Endodermal cell (in vitro differentiated cells): Measurements from ENCODE around the gene ZNF511. TPM values are rescaled to one million over a fixed set of nuclear protein-coding genes. Genes with fewer than 3 reads are reported as not detected.

Source experiments
- DNase-seq: peaks from one replicate; pipeline ENCODE4 v3.0.0-alpha.2; 2017
- H3K27ac ChIP-seq: 2 replicates; pipeline ENCODE4 v1.5.1; 2013; ENCODE audit warnings: mild to moderate bottlenecking, low read depth, low read length, moderate library complexity
- H3K27me3 ChIP-seq: 2 replicates; pipeline ENCODE4 v1.6.1; 2013; ENCODE audit warnings: mild to moderate bottlenecking, low read length, moderate library complexity; ENCODE audit not compliant: insufficient read depth, control insufficient read depth, poor library complexity, severe bottlenecking
- H3K36me3 ChIP-seq: 2 replicates; pipeline ENCODE4 v1.7.0; 2013; ENCODE audit warnings: mild to moderate bottlenecking, low read length, moderate library complexity; ENCODE audit not compliant: control insufficient read depth, insufficient read depth
- H3K4me1 ChIP-seq: one replicate; pipeline ENCODE4 v1.7.0; 2013; ENCODE audit warnings: low read length; ENCODE audit not compliant: control insufficient read depth, insufficient read depth
- H3K4me3 ChIP-seq: 2 replicates; pipeline ENCODE4 v1.5.1; 2013; ENCODE audit warnings: mild to moderate bottlenecking, low read length, moderate library complexity
- H3K9ac ChIP-seq: 2 replicates; pipeline ENCODE4 v1.6.1; 2013; ENCODE audit warnings: mild to moderate bottlenecking, low read length, moderate library complexity; ENCODE audit not compliant: poor library complexity, severe bottlenecking; ENCODE audit errors: extremely low read depth
- H3K9me3 ChIP-seq: 2 replicates; pipeline ENCODE4 v1.6.1; 2013; ENCODE audit warnings: mild to moderate bottlenecking, low read length, moderate library complexity; ENCODE audit not compliant: control insufficient read depth
- H3K27ac Mint-ChIP-seq: 2 replicates; pipeline ENCODE4 v1.8.0; 2020; ENCODE audit warnings: mixed read lengths
- H3K27me3 Mint-ChIP-seq: 2 replicates; pipeline ENCODE4 v1.8.0; 2021; ENCODE audit warnings: mild to moderate bottlenecking, mixed read lengths; ENCODE audit not compliant: insufficient read depth
- H3K36me3 Mint-ChIP-seq: 2 replicates; pipeline ENCODE4 v1.8.0; 2020; ENCODE audit warnings: low read depth, mixed read lengths
- H3K4me1 Mint-ChIP-seq: 2 replicates; pipeline ENCODE4 v1.8.0; 2020; ENCODE audit warnings: mixed read lengths
- H3K4me3 Mint-ChIP-seq: 2 replicates; pipeline ENCODE4 v1.8.0; 2020; ENCODE audit warnings: mild to moderate bottlenecking, moderate library complexity, mixed read lengths
- H3K9me3 Mint-ChIP-seq: 2 replicates; pipeline ENCODE4 v1.8.0; 2020; ENCODE audit warnings: mild to moderate bottlenecking, mixed read lengths
- CTCF ChIP-seq: fragments of 200-600 bp; sonication (generic); conservative IDR thresholded peaks from 2 replicates; pipeline ENCODE4 v1.5.0; 2021; ENCODE audit warnings: antibody characterized with exemption, mild to moderate bottlenecking
- WGBS, 2 experiments: methylation state at CpG; one replicate each; pipeline versions ENCODE4 v1.1.5 to v1.1.7; 2013; ENCODE audit warnings: missing lambda C conversion rate in 2 of 2, mixed read lengths in 1 of 2; ENCODE audit not compliant: insufficient coverage in 1 of 2, insufficient read length in 1 of 2; 5-methylcytosine and 5-hydroxymethylcytosine counted together
- total RNA-seq, 2 donors: library from RNA; stranded (reverse); fragmentation: NEBNext Ultra II Directional in 1 of 2; extraction: Animal tissue kit (Norgen Biotek cat#: 25700) in 1 of 2; gene quantifications; 2 replicates in 1 of 2; 3 replicates in 1 of 2; pipeline ENCODE4 v1.2.1, GENCODE V29; 2021

ZNF511 gene
- total RNA-seq, 2 donors from 2014 or later: 48.1 to 57.6 TPM

- WGBS, 2 experiments: 92 to 93% methylated on average over 15 to 28 of the region's 28 CpGs
- Histone ChIP-seq H3K4me1 (peaks cover 4% of the 10 kb centered on the region), H3K4me3 (no peak overlapping the region), H3K9me3 (no peaks in the 10 kb centered on the region), H3K27ac (no peak overlapping the region), H3K9ac (no peak overlapping the region), H3K27me3 (peaks cover 9% of the 10 kb centered on the region), H3K36me3 (no peaks in the 10 kb centered on the region)
- Mint-ChIP-seq H3K36me3 (no peaks in the 10 kb centered on the region), H3K4me1 (no peaks in the 10 kb centered on the region), H3K9me3 (no peaks in the 10 kb centered on the region), H3K4me3 (no peak overlapping the region), H3K27me3 (peaks cover 6% of the 10 kb centered on the region), H3K27ac (no peak overlapping the region)
- no peak for TF ChIP-seq CTCF
- no peak for DNase-seq
Observed at GRCh38 chr10:133273534-133274143, 35.1 kb upstream of the ZNF511 start.

- H3K27ac Mint-ChIP-seq: no peak overlapping the region
Observed at GRCh38 chr10:133274751-133275683, 33.7 kb upstream of the ZNF511 start.

GRCh38 chr10:133275684-133276092, 33.0 kb upstream of the ZNF511 start:
- Histone ChIP-seq H3K9me3 (no peaks in the 10 kb centered on the region), H3K4me3 (no peak overlapping the region), H3K4me1 (peaks cover 4% of the 10 kb centered on the region), H3K27me3 (peaks cover 9% of the 10 kb centered on the region), H3K27ac (no peak overlapping the region), H3K36me3 (peaks cover 5% of the 10 kb centered on the region), H3K9ac (no peak overlapping the region)
- no peaks in the 10 kb centered on the region for H3K4me1 Mint-ChIP-seq
- no peaks in the 10 kb centered on the region for H3K9me3 Mint-ChIP-seq
- H3K27ac Mint-ChIP-seq: no peak overlapping the region
- WGBS, 2 experiments: 56 to 71% methylated on average over 6 to 12 of the region's 12 CpGs
- TF ChIP-seq CTCF: peak; percentile 39
- H3K27me3 Mint-ChIP-seq: peaks cover 6% of the 10 kb centered on the region
- H3K36me3 Mint-ChIP-seq: no peaks in the 10 kb centered on the region
- no peak for DNase-seq
- peak overlapping the region; percentile 34 for H3K4me3 Mint-ChIP-seq

More at GRCh38 chr10:133274751-133275683, 33.7 kb upstream of the ZNF511 start:
- H3K4me3 ChIP-seq: no peak overlapping the region
- 75 to 86% methylated on average over 17 to 26 of the region's 26 CpGs for WGBS, 2 experiments
- no peak for DNase-seq
- no peak for TF ChIP-seq CTCF
- Mint-ChIP-seq H3K4me1 (no peaks in the 10 kb centered on the region), H3K27me3 (peaks cover 6% of the 10 kb centered on the region), H3K36me3 (no peaks in the 10 kb centered on the region), H3K9me3 (no peaks in the 10 kb centered on the region), H3K4me3 (no peak overlapping the region)
- peaks cover under 1% of the 10 kb centered on the region for H3K36me3 ChIP-seq
- H3K27ac ChIP-seq: no peak overlapping the region
- peaks cover 4% of the 10 kb centered on the region for H3K4me1 ChIP-seq
- no peaks in the 10 kb centered on the region for H3K9me3 ChIP-seq
- peaks cover 9% of the 10 kb centered on the region for H3K27me3 ChIP-seq
- no peak overlapping the region for H3K9ac ChIP-seq
